Liver (tissue), 9 donors: ENCODE data around the gene RGS9BP. TPM values are rescaled to one million over a fixed set of nuclear protein-coding genes. Genes with fewer than 3 reads are reported as not detected.

Experiments
- DNase-seq: peaks from one replicate; pipeline ENCODE4 v3.0.0-alpha.2; 2017; ENCODE audit warnings: low spot score
- H3K27ac ChIP-seq, 2 donors: one replicate each; pipeline ENCODE4 v1.7.0; 2013; ENCODE audit warnings: inconsistent platforms in 2 of 2, low read length in 2 of 2, control low read depth in 1 of 2, low read depth in 1 of 2, mild to moderate bottlenecking in 1 of 2
- H3K27me3 ChIP-seq, 4 donors: one replicate each; pipeline versions ENCODE4 v1.6.1 to v1.7.0; 2013; ENCODE audit warnings: low read length in 3 of 4, inconsistent platforms in 1 of 4, mild to moderate bottlenecking in 1 of 4, moderate library complexity in 1 of 4; ENCODE audit not compliant: control insufficient read depth in 4 of 4, insufficient read depth in 4 of 4
- H3K36me3 ChIP-seq, 4 donors: one replicate each; pipeline versions ENCODE4 v1.6.1 to v1.7.0; 2013; ENCODE audit warnings: low read length in 3 of 4, mild to moderate bottlenecking in 3 of 4, low read depth in 1 of 4, moderate library complexity in 1 of 4; ENCODE audit not compliant: control insufficient read depth in 4 of 4, insufficient read depth in 3 of 4
- H3K4me1 ChIP-seq, 4 donors: one replicate each; pipeline versions ENCODE4 v1.6.1 to v1.7.0; 2013; ENCODE audit warnings: low read length in 3 of 4, mild to moderate bottlenecking in 3 of 4, moderate library complexity in 1 of 4; ENCODE audit not compliant: control insufficient read depth in 4 of 4, insufficient read depth in 4 of 4
- H3K4me3 ChIP-seq, 3 donors: one replicate each; pipeline versions ENCODE4 v1.6.1 to v1.7.0; 2013; ENCODE audit warnings: low read length in 3 of 3, control low read depth in 1 of 3, low read depth in 1 of 3, mild to moderate bottlenecking in 1 of 3
- H3K9ac ChIP-seq, 2 donors: one replicate each; pipeline ENCODE4 v1.7.0; 2013; ENCODE audit warnings: low read length in 2 of 2, mild to moderate bottlenecking in 2 of 2, moderate library complexity in 2 of 2, control low read depth in 1 of 2, low read depth in 1 of 2
- H3K9me3 ChIP-seq, 4 donors: one replicate each; pipeline versions ENCODE4 v1.6.1 to v1.7.0; 2013; ENCODE audit warnings: low read length in 3 of 4; ENCODE audit not compliant: control insufficient read depth in 4 of 4
- EGR1 ChIP-seq, 2 donors: IDR thresholded peaks; 2 replicates each; pipeline ENCODE4 v1.6.1; 2016 to 2018; ENCODE audit warnings: antibody characterized with exemption in 2 of 2, low read depth in 2 of 2
- FOXA1 ChIP-seq: IDR thresholded peaks from 2 replicates; pipeline ENCODE4 v1.6.1; 2016; ENCODE audit warnings: antibody characterized with exemption
- FOXA2 ChIP-seq: IDR thresholded peaks from 2 replicates; pipeline ENCODE4 v1.6.1; 2016; ENCODE audit warnings: antibody characterized with exemption
- GABPA ChIP-seq, 2 donors: IDR thresholded peaks in 1 of 2; conservative IDR thresholded peaks in 1 of 2; 2 replicates each; pipeline ENCODE4 v1.6.1; 2016; ENCODE audit warnings: antibody characterized with exemption in 2 of 2, mild to moderate bottlenecking in 1 of 2, moderate library complexity in 1 of 2
- HNF4A ChIP-seq, 2 donors: conservative IDR thresholded peaks; 2 replicates each; pipeline ENCODE4 v1.6.1; 2016; ENCODE audit warnings: antibody characterized with exemption in 2 of 2, mild to moderate bottlenecking in 2 of 2
- HNF4G ChIP-seq: IDR thresholded peaks from 2 replicates; pipeline ENCODE4 v1.6.1; 2016; ENCODE audit warnings: antibody characterized with exemption
- NR2F2 ChIP-seq: IDR thresholded peaks from 2 replicates; pipeline ENCODE4 v1.6.1; 2016; ENCODE audit warnings: antibody characterized with exemption
- SP1 ChIP-seq: IDR thresholded peaks from 2 replicates; pipeline ENCODE4 v1.6.1; 2018; ENCODE audit warnings: antibody characterized with exemption, mild to moderate bottlenecking
- TAF1 ChIP-seq: conservative IDR thresholded peaks from 2 replicates; pipeline ENCODE4 v1.6.1; 2016; ENCODE audit warnings: antibody characterized with exemption, mild to moderate bottlenecking
- YY1 ChIP-seq: IDR thresholded peaks from 2 replicates; pipeline ENCODE4 v1.6.1; 2016; ENCODE audit warnings: antibody characterized with exemption, mild to moderate bottlenecking
- WGBS: extraction: QIAGEN DNeasy Blood & Tissue Kit; methylation state at CpG from one replicate; pipeline ENCODE4 v1.1.7; 2013; 5-methylcytosine and 5-hydroxymethylcytosine counted together
- polyA plus RNA-seq, 2 donors: library from polyadenylated mRNA; stranded (reverse) in 1 of 2; unstranded in 1 of 2; fragments of 200-250 nt in 1 of 2; fragments of >200 nt in 1 of 2; fragmentation: Nextera tagmentation in 1 of 2; extraction: Ambion mirVana in 1 of 2; gene quantifications; one replicate each; pipeline versions ENCODE4 v1.2.1 to v1.2.3, GENCODE V29; 2013 to 2015
- total RNA-seq, 2 donors: library from RNA; depleted of rRNA; stranded (reverse); fragments of >200 nt; gene quantifications; one replicate each; pipeline ENCODE4 v1.2.3, GENCODE V29; 2014
- TF ChIP-seq, protein P1 (sequence below): fragments of 150-350 bp; IDR thresholded peaks from 2 replicates; pipeline ENCODE4 v1.5.1; 2017; ENCODE audit warnings: improper control_type of control experiment, low read depth, low read length; ENCODE audit not compliant: missing input control
- TF ChIP-seq, protein P2 (sequence below): IDR thresholded peaks from 2 replicates; pipeline ENCODE4 v1.6.1; 2016; ENCODE audit warnings: antibody characterized with exemption
- TF ChIP-seq, protein P3 (sequence below): IDR thresholded peaks from 2 replicates; pipeline ENCODE4 v1.6.1; 2016; ENCODE audit warnings: antibody characterized with exemption, mild to moderate bottlenecking
- TF ChIP-seq, protein P4 (sequence below): IDR thresholded peaks from 2 replicates; pipeline ENCODE4 v1.6.1; 2016; ENCODE audit warnings: antibody characterized with exemption
- donor health status: healthy.
- donor health status: healthy.
- donor health status: healthy.
- donor health status: healthy.
- donor health status: healthy.

Gene RGS9BP
- total and polyA plus RNA-seq, 4 donors: under 0.01 to 0.05 (median 0.01) TPM; not detected in 1

DNA sequence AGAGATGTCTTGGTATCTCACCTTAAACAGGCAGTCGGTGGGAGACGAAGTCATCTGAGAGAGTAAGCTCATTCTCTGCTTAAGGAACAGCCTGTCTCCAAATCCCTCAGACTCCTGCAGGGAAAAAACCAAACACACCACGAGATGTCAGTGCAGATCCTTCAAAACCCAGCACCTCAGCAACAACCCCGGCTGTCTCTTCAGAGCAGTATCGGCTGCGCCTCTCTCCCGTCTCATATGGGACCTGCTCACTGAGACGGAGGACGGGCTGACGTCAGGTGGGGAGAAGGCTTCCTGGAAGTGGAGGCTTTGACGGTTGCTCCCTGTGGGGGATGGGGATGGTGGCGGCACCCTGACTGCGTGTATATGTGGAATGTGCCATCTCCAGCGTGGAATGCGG lies 44.3 kb upstream of the RGS9BP start:
- 94% methylated on average over 15 of the region's 15 CpGs for WGBS
- no peak for DNase-seq
- peaks cover 0 to 17% (median 5%) of the 10 kb centered on the region in 4 donors for H3K36me3 ChIP-seq
- no peak overlapping the region for H3K27ac ChIP-seq
- H3K4me3 ChIP-seq: no peak overlapping the region
- H3K27me3 ChIP-seq: no peaks in the 10 kb centered on the region
- H3K9ac ChIP-seq: no peak overlapping the region
- no peaks in the 10 kb centered on the region for H3K9me3 ChIP-seq
- no peak for TF ChIP-seq GABPA (IDR thresholded peaks at IDR 0.05 in 1 of 2, conservative IDR thresholded peaks at IDR 0.05 in 1 of 2)
- TF ChIP-seq HNF4A (conservative IDR thresholded peaks at IDR 0.05): no peak
- no peaks in the 10 kb centered on the region for H3K4me1 ChIP-seq

DNA sequence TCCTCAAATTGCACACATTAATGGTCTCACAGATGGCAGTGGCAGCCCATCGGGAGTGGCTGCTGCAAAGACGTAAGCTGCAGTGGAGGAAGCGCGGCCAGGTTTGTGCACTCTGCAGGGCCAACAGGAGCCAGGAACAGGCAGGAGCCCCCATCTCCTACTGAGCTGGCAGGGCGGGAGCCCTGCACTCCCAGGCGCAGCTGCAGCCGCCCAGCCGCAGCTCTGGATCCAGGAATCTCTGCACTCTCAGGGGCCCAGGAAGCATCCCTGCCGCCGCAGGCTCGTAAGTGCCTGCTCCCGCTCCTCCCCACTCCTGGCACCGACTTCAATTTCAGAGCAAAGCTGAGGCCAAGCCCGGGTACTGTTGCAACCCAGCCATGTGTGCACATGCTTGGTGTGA lies 38.2 kb upstream of the RGS9BP start:
- Histone ChIP-seq H3K27me3 (no peaks in the 10 kb centered on the region), H3K36me3 (peaks cover 4 to 37% (median 18%) of the 10 kb centered on the region in 4 donors), H3K4me3 (no peak overlapping the region), H3K9ac (no peak overlapping the region), H3K4me1 (no peaks in the 10 kb centered on the region), H3K27ac (no peak overlapping the region), H3K9me3 (peaks cover 0 to 2% (median 0%) of the 10 kb centered on the region in 4 donors)
- no peak for TF ChIP-seq SP1
- no peak for TF ChIP-seq YY1
- TF ChIP-seq, protein P1, sequence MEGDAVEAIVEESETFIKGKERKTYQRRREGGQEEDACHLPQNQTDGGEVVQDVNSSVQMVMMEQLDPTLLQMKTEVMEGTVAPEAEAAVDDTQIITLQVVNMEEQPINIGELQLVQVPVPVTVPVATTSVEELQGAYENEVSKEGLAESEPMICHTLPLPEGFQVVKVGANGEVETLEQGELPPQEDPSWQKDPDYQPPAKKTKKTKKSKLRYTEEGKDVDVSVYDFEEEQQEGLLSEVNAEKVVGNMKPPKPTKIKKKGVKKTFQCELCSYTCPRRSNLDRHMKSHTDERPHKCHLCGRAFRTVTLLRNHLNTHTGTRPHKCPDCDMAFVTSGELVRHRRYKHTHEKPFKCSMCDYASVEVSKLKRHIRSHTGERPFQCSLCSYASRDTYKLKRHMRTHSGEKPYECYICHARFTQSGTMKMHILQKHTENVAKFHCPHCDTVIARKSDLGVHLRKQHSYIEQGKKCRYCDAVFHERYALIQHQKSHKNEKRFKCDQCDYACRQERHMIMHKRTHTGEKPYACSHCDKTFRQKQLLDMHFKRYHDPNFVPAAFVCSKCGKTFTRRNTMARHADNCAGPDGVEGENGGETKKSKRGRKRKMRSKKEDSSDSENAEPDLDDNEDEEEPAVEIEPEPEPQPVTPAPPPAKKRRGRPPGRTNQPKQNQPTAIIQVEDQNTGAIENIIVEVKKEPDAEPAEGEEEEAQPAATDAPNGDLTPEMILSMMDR: no peak
- no peak for TF ChIP-seq EGR1 (IDR thresholded peaks at IDR 0.05; ENCODE audit: low read depth in 2 of 2)
- TF ChIP-seq, protein P2, sequence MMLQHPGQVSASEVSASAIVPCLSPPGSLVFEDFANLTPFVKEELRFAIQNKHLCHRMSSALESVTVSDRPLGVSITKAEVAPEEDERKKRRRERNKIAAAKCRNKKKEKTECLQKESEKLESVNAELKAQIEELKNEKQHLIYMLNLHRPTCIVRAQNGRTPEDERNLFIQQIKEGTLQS: no peak
- TF ChIP-seq, protein P3, sequence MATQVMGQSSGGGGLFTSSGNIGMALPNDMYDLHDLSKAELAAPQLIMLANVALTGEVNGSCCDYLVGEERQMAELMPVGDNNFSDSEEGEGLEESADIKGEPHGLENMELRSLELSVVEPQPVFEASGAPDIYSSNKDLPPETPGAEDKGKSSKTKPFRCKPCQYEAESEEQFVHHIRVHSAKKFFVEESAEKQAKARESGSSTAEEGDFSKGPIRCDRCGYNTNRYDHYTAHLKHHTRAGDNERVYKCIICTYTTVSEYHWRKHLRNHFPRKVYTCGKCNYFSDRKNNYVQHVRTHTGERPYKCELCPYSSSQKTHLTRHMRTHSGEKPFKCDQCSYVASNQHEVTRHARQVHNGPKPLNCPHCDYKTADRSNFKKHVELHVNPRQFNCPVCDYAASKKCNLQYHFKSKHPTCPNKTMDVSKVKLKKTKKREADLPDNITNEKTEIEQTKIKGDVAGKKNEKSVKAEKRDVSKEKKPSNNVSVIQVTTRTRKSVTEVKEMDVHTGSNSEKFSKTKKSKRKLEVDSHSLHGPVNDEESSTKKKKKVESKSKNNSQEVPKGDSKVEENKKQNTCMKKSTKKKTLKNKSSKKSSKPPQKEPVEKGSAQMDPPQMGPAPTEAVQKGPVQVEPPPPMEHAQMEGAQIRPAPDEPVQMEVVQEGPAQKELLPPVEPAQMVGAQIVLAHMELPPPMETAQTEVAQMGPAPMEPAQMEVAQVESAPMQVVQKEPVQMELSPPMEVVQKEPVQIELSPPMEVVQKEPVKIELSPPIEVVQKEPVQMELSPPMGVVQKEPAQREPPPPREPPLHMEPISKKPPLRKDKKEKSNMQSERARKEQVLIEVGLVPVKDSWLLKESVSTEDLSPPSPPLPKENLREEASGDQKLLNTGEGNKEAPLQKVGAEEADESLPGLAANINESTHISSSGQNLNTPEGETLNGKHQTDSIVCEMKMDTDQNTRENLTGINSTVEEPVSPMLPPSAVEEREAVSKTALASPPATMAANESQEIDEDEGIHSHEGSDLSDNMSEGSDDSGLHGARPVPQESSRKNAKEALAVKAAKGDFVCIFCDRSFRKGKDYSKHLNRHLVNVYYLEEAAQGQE: no peak
- no peak for TF ChIP-seq HNF4G
- TF ChIP-seq TAF1: no peak
- no peak for TF ChIP-seq FOXA2
- WGBS: 93% methylated on average over 14 of the region's 14 CpGs
- DNase-seq: no peak

DNA sequence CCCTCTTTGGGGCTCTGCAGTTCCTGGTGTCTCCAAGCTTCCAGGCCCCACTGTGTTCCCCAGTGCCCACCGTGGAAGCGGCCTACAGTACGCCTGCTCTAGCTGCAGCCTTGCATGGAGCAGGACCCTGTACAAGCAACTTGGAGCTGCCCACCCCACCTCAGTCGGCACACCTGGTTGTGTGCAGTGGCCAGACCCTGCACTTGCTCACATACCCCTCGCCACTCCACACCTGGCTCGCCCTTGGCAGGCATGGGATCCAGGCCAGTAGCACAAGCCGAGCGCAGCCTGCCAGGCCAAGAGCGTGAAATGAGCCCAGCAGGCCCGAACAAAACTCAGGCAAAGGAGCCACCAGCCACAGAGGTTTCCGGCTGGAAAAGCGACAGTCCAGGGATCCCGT lies 37.0 kb upstream of the RGS9BP start:
- H3K27me3 ChIP-seq: no peaks in the 10 kb centered on the region
- peaks cover 0 to 2% (median 0%) of the 10 kb centered on the region in 4 donors for H3K9me3 ChIP-seq
- TF ChIP-seq TAF1 (no peak), NR2F2 (no peak), YY1 (no peak), FOXA2 (no peak), FOXA1 (no peak), HNF4G (no peak)
- TF ChIP-seq, protein P1: no peak
- TF ChIP-seq, protein P4, sequence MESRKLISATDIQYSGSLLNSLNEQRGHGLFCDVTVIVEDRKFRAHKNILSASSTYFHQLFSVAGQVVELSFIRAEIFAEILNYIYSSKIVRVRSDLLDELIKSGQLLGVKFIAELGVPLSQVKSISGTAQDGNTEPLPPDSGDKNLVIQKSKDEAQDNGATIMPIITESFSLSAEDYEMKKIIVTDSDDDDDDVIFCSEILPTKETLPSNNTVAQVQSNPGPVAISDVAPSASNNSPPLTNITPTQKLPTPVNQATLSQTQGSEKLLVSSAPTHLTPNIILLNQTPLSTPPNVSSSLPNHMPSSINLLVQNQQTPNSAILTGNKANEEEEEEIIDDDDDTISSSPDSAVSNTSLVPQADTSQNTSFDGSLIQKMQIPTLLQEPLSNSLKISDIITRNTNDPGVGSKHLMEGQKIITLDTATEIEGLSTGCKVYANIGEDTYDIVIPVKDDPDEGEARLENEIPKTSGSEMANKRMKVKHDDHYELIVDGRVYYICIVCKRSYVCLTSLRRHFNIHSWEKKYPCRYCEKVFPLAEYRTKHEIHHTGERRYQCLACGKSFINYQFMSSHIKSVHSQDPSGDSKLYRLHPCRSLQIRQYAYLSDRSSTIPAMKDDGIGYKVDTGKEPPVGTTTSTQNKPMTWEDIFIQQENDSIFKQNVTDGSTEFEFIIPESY: no peak
- no peak for DNase-seq
- H3K27ac ChIP-seq: no peak overlapping the region
- H3K36me3 ChIP-seq: peaks cover 10 to 45% (median 24%) of the 10 kb centered on the region in 4 donors
- H3K9ac ChIP-seq: no peak overlapping the region
- WGBS: 98% methylated on average over 13 of the region's 13 CpGs
- no peaks in the 10 kb centered on the region for H3K4me1 ChIP-seq
- H3K4me3 ChIP-seq: no peak overlapping the region
